HG03196 (cell line): ENCODE measurements around the gene EIF4G1.
A peak's percentile ranks its signal among the peaks of the same experiment; 100 is the strongest.

Source experiments
- ATAC-seq: cut with Tn5 transposase; IDR thresholded peaks from one replicate; pipeline ENCODE4 v1.9.1; 2021; ENCODE audit not compliant: unreplicated experiment

The EIF4G1 gene

DNA sequence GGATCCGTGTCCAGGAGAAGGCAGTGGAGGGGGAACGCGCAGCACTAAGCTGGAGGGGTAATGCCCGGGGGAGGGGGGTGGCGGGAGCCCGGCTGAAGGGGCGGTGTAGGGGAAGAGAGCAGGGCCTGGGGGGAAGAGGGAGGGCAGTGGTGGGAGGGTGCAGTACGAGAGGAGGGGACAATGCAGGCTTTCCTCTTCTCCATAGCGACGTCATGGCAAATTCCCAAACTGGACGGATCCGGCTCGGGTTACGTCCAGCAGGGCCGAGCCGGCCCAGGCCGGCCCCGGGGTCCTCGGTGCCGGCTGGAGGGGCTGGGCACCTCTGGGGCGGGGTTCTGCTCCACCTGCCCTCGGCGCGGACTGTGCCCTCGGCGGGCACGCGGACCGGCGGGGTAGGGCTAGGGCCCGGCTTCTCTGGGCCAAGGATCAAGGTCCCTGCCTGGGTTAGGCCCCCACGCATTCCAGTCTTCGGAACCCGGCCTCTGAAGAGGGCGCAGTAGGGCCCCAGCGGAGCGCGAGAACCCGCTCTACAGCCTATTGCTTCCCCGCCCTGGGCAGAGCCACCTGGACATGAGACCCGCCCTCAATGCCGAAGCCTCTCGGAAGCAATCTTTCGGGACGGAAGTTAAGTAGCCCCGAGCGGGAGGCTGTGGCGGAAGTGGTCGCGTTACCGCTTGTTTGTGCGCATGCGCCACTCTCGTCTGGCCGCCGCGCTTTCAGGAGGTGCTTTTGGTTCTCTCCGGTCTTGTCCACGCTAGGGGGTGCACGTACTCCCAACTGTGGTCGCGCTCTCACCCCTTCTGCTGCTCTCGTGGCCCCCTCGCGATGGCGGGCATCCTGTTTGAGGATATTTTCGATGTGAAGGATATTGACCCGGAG lies 48.5 kb downstream of the EIF4G1 start:
- peak; percentile 85 for ATAC-seq

DNA sequence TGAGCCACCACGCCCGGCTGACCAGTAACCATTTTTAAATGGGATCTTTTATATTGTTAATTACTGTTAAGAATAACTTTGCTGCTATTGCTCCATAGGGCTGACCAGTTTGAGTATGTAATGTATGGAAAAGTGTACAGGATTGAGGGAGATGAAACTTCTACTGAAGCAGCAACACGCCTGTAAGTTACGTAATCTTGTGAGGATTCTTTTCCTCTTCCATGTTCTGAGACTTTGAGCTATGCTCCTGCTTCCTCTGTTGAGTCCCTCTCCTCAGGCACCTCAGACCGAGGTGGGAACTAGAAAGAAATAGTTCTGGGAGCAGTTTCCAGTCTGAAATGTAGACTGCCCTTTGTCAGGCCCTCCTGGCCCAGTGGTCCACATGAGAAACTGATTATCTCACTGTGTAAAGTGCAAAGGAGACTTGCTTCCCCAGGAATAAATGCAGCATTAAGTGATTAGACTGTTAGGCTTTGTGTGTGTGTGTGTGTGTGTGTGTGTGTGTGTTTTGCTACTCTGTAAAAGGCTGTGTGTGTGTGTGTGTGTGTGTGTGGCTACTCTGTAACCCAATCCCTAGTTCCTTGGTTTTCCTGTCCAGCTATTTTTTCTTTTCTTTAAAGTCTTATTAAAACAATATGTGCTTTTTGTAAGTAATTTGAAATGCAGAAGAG lies 52.3 kb downstream of the EIF4G1 start:
- no peak for ATAC-seq

GRCh38 chr3:184368116-184368515 lies 53.7 kb downstream of the EIF4G1 start:
- no peak for ATAC-seq

GRCh38 chr3:184368586-184369183 lies 54.3 kb downstream of the EIF4G1 start:
- no peak for ATAC-seq

DNA sequence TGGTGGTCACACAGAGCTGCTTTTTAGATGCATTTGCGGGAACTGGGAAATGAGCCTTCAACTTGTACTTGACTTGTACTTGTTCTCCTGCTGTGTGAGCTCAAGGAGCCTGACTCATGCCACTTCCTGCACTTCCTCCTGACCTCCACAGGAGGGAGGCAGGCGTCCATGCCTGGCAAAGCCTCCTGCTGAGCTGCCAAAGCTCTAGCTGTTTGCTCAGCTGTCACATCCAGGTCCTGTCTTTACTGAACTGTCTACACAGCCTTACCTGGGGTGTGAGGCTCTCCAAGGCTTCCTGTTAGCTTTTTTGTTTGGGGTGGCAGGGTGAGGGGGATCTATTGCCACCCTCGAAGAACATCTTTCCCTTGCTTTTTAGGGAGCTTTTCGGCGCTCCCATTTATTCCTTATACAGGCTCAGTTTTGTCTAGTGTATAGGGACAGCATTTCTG lies 57.2 kb downstream of the EIF4G1 start:
- ATAC-seq: no peak

- ATAC-seq: no peak
Measured at GRCh38 chr3:184372296-184372821, 58.0 kb downstream of the EIF4G1 start.

DNA sequence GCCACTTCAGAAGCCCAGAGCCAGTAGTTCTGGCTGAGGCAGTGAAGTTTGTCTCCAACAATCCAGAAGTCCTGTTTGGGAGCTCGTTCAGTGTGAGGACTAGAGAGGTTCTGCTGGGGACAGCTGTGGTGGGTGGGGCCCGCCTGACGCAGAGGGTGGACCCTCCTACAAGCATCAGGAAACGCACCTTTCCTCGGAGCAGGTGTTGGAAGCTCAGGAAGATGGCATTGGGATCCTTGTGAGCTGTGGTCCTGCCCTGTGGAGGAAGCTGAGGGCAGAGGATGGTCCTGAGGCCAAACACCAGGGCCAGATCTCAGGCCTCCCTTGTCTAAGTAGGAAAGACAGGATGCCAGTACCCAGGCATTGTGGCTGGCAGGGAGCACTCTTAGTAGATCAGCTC lies 58.5 kb downstream of the EIF4G1 start:
- no peak for ATAC-seq

DNA sequence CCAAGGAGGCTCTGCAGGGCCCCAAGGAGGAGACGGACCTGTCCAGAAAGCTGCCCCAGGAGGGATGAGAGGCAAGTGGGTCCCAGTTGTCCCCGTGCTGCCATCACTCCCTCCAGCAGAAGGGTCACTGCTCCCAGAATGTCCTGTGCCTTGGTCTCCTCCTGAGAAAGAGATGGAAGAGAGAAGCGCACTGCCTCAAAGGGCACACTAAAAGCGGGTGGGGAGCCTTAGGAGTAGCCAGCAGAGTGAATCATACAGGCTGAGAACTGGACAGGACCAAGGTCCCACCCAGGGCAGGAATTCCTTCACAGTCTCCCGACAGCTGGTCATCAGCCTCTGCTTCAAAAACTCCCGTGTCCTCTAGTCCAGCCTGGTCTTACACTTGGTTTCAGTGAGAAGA lies 59.0 kb downstream of the EIF4G1 start:
- ATAC-seq: no peak

DNA sequence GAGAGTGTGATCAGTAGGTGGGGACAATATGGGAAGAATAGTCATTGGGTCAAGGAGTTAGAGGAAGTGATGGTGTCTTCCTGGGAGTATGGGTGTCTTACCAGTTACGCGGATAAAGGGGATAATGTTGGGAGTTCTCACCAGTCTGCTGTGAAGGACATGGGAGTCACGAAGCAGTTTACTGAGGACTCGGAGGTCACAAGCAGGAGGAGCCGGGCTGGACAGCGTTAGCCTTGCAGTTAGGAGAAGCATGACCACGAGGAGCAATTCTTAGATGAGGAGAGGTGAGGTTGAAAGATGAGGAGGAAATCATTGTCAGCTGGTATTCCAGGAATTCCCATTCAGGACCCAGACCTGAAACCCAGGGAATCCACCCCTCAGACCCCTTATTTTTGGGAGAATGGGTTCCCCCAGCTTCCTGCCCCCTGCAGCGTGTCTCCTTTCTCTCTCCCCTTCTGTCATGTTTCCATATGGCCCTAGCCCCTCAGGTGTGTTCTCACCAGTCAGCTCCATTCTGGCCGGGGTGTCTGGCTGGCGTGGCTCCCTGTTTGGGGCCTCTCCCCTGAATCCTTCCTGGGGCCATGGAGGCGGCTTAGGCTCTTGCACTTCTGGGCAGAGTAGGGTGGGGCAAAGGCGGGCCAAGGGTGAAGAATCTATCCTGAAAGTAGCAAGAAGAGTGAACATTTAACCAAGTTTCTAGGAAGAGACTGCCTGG lies 61.5 kb downstream of the EIF4G1 start:
- ATAC-seq: no peak

DNA sequence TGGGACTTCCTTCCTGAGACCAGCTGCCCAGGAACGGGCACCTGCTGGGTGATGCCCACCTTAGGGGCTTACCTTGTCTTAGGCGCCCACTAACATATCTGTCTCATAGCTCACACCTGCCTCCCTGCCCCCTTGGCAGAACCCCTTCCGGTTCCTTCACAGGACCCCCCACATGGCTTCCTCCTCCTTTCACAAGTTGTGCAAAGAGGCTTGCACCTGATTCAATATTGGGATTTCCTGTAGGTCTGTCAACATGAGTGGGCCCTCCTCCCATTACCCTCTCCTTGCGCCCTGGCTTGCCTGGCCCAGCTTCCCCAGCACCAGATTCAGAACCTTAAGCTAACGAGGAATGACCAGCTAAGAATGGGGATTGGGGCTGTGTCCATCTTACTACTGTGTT lies 63.0 kb downstream of the EIF4G1 start:
- ATAC-seq: no peak

- ATAC-seq: no peak
Measured at GRCh38 chr3:184377882-184378445, 63.6 kb downstream of the EIF4G1 start, which contains the start of gene THPO. Gene THPO, minus strand, starts transcription at chr3:184378207. Its CDS starts 1,948 bp downstream, at chr3:184376259.

DNA sequence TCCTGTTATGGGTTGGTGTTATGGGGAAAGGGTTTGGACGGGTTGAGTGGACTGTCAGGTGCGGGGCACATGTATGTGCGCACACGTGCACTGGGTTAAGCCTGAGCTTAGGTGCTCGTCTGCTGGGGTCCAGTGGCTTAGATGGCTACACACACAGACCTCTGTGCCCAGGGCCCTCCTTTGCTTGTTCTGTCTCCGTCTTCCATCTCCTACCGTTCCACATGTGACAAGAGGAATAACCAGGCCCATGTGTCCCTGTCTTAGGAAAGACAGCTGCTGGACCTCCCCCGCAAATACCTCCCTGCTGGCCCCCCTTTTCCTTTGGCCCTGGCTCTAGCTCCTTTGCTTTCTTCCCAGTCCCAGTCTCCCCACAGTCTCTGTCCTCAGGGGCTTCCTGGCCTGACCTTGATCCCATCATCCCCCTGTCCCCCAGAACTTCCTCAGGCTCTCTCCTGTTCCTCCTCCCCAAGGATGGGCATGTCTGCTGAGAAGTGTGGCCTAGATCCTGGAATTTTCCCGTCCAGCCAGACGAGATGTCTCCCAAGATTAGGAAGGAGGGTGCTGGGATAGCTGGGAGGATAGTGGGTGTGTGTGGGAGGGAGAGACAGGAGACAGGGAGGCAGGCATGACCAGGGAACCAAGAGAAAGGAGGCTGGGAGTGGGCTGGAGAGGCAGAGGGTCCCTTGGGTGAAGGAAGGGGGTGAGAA lies 64.4 kb downstream of the EIF4G1 start:
- ATAC-seq: no peak

GRCh38 chr3:184379358-184380184 lies 65.2 kb downstream of the EIF4G1 start, which contains the start of gene CHRD:
Gene CHRD, plus strand, starts transcription at chr3:184380054. Its CDS starts 265 bp downstream, at chr3:184380319.
- no peak for ATAC-seq

DNA sequence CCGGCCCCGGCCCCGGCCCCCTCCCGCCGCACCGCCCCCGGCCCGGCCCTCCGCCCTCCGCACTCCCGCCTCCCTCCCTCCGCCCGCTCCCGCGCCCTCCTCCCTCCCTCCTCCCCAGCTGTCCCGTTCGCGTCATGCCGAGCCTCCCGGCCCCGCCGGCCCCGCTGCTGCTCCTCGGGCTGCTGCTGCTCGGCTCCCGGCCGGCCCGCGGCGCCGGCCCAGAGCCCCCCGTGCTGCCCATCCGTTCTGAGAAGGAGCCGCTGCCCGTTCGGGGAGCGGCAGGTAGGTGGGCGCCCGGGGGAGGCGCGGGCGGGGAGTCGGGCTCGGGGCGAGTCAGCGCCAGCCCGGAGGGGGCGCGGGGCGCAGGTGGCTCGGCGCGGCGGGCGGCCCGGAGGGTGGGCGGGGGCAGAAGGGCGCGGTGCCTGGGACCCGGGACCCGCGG lies 65.8 kb downstream of the EIF4G1 start:
- ATAC-seq: no peak

- no peak for ATAC-seq
Measured at GRCh38 chr3:184380627-184381260, 66.3 kb downstream of the EIF4G1 start.

- no peak for ATAC-seq
Measured at GRCh38 chr3:184381261-184382224, 67.1 kb downstream of the EIF4G1 start.

DNA sequence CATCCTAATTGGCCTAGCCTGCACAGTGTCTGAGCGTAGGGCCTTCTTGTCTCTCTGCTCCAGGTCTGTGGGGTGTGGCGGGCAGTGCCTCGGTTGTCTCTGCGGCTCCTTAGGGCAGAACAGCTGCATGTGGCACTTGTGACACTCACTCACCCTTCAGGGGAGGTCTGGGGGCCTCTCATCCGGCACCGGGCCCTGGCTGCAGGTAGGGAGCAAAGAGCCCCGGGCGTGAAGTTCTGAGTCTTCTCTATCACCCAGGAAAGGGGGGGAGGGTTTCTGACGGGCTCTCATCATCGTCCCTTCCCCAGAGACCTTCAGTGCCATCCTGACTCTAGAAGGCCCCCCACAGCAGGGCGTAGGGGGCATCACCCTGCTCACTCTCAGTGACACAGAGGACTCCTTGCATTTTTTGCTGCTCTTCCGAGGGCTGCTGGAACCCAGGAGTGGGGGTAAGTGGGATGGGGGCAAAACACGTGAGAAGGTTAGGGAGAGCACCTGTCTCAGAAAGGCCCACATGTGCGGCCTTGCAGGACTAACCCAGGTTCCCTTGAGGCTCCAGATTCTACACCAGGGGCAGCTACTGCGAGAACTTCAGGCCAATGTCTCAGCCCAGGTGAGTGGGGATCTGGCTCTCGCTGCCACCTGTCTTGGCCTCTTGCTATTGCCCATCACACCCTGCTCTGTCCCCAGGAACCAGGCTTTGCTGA lies 68.1 kb downstream of the EIF4G1 start:
- no peak for ATAC-seq
